GM18505 (cell line): Measurements from ENCODE around the gene MCM8.

Experiments used
- ATAC-seq: cut with Tn5 transposase; IDR thresholded peaks from one replicate; pipeline ENCODE4 v1.9.1; 2021; ENCODE audit not compliant: unreplicated experiment
- POLR2A ChIP-seq: IDR thresholded peaks from 4 replicates; pipeline ENCODE4 v1.6.1; 2011; ENCODE audit warnings: borderline replicate concordance; ENCODE audit not compliant: insufficient read depth, insufficient read length; ENCODE audit errors: extremely low read depth

Gene MCM8

DNA sequence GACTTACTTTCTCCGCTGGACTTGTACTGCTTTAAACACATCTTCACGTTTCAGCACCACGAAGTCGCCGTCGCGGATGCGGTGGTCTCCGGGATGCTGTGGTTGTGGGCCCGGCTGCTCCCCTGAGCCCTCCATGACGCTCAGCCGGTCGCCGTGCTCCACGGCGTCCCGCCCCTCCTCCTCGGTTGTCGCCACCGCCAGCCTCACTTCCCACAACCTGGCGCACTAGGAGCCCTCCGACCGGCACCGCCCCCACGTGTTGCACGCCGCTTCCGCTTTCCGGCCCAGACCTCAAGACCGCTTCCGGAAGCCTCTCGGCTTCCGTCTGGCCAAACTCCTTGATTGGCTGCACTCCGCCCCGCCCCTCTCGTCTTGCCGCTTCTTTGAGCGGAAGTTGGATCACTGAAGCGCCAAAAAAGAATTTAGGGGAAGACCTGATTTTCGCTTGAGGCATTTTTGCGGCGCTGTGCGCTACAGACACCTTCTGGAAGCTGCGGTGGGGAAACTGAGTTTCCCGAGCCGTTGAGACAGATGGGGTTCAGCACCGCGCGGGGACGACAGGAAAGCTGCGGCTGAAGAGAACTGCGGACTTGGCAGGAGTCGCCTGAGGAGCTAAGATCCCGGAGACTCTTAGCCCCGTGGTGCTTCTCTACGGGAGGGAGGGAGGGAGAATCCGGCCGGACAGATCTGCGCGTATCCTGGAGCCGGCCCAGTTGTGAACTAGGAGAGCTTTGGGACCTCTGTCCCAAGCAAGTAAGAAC lies at the start of gene MCM8, which contains the start of gene TRMT6:
TSS of gene MCM8 (plus strand) at position 382 of the 761 bp plus-strand sequence. CDS start 1,364 bp downstream, outside the sequence.
TSS of gene TRMT6 (minus strand) at position 263 of the 761 bp plus-strand sequence. CDS start at position 135, 128 bp downstream.
- ATAC-seq: peak; percentile 98
- TF ChIP-seq POLR2A: peak; percentile 77

DNA sequence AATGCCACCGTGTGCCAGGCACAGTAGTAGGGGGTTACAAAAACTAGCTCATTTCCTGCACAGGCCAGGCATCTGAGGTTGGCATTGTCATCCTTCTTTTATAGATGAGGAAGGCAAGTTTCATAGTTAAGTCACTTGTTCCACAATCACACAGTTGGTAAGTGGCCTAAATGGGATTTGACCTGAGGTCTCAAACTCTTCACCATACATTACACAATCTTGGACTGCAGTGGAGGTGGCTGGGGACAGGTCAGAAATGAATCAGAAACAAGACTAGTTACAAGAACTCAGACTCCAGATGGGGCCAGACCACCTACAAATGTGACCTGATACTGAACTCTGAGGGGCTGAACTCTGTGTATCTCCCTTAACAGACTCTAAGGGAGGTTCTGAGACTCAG lies 49.5 kb upstream of the MCM8 start:
- no peak for TF ChIP-seq POLR2A
- no peak for ATAC-seq

DNA sequence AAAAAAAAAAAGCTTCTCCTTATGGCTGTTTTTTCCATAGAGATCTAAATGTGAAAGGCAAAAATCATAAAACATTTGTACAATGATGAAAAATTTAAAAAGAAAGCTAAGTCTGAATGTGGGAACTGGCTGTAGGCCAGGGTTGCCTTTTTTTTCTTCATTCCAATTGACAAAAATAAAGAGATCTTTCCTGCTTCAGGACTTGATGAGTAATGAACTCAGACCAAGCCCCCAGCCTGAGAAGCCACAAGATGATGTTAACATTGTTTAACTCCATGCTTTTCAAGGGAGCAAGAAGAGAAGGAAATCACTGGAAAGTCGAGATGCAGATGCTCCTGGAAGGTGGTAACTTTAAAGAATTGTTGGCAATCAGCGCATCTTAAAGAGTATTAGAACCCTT lies 41.5 kb upstream of the MCM8 start:
- no peak for TF ChIP-seq POLR2A
- ATAC-seq: no peak

DNA sequence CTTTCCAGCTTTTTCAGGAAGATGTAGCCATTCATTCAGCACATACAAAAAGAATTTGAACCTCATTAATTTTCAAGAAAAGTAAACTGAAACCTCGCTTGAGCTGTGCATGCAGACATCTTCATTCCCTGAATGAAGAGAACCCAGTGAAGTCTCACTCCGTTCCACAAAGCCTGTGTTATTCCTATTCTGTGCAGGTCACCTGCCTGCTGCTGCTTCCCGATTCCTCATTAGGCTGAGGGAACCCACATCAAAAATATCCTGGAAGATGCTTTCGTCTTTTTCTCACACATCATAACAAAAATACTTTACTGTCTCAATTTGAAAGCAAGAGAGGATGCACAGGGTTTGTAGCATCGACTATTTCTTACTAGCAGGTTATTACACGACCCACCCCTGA lies 40.3 kb upstream of the MCM8 start:
- no peak for ATAC-seq
- no peak for TF ChIP-seq POLR2A

DNA sequence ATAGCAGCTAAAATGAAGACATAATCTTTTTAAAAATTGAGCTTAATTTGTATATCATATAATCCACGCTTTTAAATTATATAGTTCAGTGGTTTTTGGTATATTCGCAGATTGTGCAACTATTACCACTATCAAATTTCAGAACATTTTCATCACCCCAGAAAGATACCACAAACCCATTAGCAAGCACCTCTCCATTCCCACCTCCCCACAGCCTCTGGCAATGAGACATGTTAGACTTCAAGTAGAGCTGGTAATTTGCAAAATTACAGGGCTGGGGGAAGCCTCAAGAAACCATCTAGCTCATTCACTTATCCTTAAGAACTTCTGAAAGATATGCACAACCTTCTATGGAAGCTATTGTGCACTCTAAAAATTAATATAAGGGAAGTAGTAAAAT lies 37.3 kb upstream of the MCM8 start:
- no peak for TF ChIP-seq POLR2A
- ATAC-seq: no peak

DNA sequence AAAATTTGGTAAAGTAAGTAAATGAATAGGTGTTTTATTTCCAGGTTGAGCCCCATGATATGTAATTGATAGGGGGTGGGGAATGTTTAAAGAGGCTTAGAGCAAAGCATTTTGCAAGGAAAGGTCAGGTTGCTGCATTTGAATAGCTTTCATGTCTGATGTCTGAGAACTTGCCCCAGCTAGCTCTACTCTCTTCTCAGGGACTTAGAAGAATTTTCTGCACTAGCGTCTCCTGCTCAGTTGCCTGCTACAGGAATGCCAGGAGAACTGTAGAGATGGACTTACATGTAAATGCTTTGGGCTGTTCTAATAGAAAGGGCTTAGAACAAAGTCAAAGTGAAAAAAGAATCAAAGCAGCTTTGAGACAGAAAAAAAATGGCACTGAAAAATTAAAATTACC lies 35.6 kb upstream of the MCM8 start:
- ATAC-seq: no peak
- TF ChIP-seq POLR2A: no peak

DNA sequence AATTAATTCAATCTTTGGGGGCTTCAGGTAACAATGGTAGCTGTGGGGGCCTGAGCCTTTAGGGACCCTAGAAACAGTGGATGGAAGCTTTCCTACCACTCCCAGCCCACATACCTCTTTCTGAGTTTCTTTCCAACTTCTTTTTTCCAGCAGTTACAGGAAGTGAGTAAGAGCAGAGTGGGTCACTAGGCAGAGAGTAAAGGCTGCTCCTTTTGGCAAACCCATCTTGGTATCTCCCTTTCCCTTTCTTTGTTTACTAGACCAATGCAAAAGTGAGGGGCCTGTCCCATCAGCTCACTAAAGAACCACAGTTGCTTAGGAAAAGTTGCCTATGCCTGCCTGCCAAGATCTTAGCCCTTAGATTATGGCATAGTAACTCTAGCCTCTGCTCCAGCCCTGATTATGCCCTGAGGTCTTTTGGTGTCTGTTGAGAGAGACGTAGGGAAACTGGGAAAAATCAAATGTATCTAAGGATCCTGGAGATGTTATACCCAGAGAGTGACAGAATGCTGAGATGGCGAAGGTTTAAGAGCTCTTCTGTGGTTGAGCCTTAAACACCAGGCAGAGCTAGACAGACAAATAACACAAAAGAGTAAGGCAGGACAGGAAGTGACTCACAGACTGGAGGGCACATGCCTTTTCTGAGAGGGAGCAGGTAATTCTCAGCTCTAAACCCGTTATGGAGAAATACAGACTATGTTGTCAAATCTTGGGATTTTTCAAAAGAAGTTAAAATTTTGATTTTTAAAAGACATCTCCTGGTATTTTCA lies 31.4 kb upstream of the MCM8 start:
- TF ChIP-seq POLR2A: no peak
- no peak for ATAC-seq

DNA sequence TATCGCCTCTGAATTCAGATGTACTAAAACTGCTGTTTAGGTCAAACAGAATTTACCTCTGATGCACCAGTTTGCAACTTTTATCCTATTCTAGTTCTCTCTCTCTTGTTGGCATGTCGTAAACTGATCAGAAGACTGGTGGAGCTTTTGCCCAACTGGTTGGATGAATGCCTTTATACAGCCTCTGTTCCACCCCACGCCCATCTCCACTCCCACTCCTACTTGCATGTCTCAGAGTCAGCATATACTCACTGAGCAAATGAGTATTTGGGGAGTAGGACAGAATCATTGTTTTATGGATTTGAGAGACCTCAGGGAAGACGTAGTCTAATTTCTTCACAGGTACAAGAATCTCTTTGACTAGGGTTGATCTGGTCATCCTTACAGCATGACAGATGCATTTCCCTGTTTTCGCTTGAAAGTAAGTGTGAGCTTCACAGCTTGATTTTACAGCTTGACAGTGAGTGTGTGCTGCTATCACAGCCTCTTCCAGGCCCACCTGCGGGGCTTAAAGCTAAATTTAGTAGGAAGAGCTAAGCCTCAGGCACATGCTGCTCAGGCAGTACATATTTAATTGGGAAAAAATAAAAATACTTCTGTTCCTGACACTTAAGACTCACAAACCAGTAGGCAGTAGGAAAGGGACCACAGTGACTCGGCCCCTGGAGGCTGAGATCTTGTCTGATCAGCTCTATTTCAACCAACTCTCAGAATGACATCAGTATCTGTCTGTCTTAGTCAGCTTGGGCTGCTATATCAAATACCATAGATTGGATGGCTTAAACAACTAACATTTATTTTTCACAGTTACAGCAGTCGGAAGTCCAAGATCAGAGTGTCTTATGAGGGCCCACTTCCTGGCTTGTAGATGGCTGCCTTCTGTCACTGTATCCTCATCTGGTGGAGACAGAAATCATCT lies 30.6 kb upstream of the MCM8 start:
- no peak for ATAC-seq
- no peak for TF ChIP-seq POLR2A

DNA sequence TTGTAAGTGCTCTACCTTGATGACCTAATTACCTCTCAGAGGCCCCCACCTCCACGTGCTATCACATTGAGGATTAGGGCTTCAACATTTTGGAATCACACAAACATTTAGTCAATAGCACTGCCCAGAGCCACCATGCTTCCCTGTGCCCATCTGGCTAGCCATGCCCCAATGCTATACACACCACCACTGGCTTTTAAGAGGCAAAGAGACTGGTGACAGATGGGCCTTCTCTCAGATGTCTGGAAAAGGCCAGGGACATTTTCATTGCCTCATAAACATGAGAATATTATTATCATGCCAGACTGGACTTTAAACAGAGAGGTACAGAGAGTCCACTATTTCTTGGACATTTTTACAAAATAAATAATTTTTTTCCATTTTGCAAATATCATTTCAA lies 29.9 kb upstream of the MCM8 start:
- no peak for ATAC-seq
- no peak for TF ChIP-seq POLR2A

DNA sequence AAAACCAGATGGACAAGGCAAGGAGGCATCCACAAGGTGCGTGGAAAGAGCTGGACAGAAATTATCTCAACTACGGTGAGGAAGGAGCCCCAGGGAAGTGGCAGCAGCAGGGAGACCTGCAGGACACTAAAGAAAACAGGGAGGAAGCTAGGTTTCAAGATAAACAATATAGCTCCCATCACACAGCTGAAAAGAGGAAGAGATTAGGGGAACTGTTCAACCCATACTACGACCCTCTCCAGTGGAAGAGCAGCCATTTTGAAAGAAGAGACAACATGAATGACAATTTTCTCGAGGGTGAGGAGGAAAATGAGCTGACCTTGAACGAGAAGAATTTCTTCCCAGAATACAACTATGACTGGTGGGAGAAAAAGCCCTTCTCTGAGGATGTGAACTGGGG lies 27.0 kb upstream of the MCM8 start:
- no peak for TF ChIP-seq POLR2A
- ATAC-seq: no peak

DNA sequence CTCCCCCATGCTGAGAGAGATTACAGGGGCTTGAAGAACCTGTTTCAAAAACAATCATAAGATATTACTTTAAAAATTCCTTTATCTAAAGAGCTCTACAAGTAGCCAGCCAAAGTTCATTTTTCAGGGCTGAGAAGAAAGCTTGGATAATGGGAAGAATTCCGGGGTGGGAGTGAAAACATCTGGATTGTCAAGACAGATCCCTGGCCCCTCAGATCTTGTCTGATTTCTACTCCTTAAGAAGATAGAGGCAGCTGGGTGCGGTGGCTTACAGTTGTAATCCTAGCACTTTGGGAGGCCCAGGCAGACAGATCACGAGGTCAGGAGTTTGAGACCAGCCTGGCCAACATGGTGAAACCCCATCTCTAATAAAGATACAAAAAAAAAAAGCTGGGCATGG lies 24.9 kb upstream of the MCM8 start:
- no peak for ATAC-seq
- TF ChIP-seq POLR2A: no peak

DNA sequence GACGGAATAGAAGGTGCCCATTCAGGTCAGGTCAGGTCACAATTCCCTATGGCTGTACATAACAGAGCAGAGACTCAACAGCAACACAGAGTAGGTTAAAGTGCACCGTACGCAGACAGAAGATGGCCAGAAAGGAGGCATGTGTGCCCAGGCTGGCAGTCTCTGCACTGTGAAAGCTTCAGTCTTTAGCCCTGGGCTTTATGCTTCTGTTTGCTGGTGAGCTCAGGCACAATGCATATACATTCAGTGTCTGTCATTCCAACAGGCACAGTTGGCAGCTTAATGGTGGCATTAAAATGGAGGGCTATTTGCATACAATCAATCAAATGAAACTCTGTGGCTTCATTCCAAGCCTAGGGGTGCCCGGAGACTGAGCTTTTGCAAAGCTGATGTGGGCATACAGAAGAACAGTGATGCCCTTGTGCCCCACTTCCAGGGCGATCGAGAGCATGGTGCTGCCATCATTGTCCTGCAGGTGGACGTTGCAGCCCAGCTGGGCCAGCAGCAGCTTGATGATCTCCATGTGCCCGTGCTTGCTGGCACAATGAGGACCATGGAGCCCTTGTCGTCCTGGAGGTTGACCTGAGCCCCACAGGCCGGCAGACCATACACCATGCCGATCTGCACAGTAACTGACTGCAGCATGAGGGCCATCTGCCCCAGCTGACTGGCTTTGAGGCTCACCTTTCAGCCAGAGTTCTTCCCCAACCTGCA lies 22.5 kb upstream of the MCM8 start:
- no peak for TF ChIP-seq POLR2A
- no peak for ATAC-seq
